ENCODE results near the gene TPM1.

- TF ChIP-seq TCF7 (CRISPR knock-in tag; IDR thresholded peaks at IDR 0.05; ENCODE audit: low read depth) (no peak), CTCF (IDR thresholded peaks at IDR 0.05) (no peak)
Observed at GRCh38 chr15:63085289-63085688, 42.7 kb downstream of the TPM1 start.
